Right kidney (tissue), 9 donors: ENCODE measurements around the gene AP2M1.
A peak's percentile ranks its signal among the peaks of the same experiment; 100 is the strongest.
"Not testable (repeated sequence)": the region's sequence is repeated elsewhere in the genome, so short reads cannot be mapped to it uniquely, and the experiment has no call there.

ENCODE experiments used
- DNase-seq: peaks from one replicate; pipeline ENCODE4 v3.0.0-alpha.2; 2016
- long read RNA-seq, 8 donors: transcript quantifications; one replicate each; lab custom pipeline, GENCODE V29; 2026

AP2M1 gene
- long read RNA-seq, donor 1, transcript AP2M1-202 (11 exons, 2,091 nt): major isoform, 115 of 135 reads
- long read RNA-seq, donor 1, partial matches to known transcripts: 15 of 135 reads
- long read RNA-seq, donor 1, other reads (novel, unspliced or antisense): 0 of 135 reads
- long read RNA-seq, donor 2, transcript AP2M1-202 (11 exons, 2,091 nt): major isoform, 62 of 86 reads
- long read RNA-seq, donor 2, transcript AP2M1-214 (3 exons, 684 nt): minor isoform, 5 of 86 reads
- long read RNA-seq, donor 2, partial matches to known transcripts: 13 of 86 reads
- long read RNA-seq, donor 2, other reads (novel, unspliced or antisense): 0 of 86 reads
- long read RNA-seq, donor 3, transcript AP2M1-202 (11 exons, 2,091 nt): major isoform, 47 of 58 reads
- long read RNA-seq, donor 3, partial matches to known transcripts: 7 of 58 reads
- long read RNA-seq, donor 3, other reads (novel, unspliced or antisense): 0 of 58 reads
- long read RNA-seq, donor 4, transcript AP2M1-202 (11 exons, 2,091 nt): major isoform, 65 of 83 reads
- long read RNA-seq, donor 4, partial matches to known transcripts: 11 of 83 reads
- long read RNA-seq, donor 4, other reads (novel, unspliced or antisense): 0 of 83 reads
- long read RNA-seq, donor 5, transcript AP2M1-214 (3 exons, 684 nt): minor isoform, 5 of 120 reads
- long read RNA-seq, donor 5, transcript AP2M1-202 (11 exons, 2,091 nt): major isoform, 105 of 120 reads
- long read RNA-seq, donor 5, partial matches to known transcripts: 5 of 120 reads
- long read RNA-seq, donor 5, other reads (novel, unspliced or antisense): 0 of 120 reads
- long read RNA-seq, donor 6, transcript AP2M1-202 (11 exons, 2,091 nt): major isoform, 70 of 106 reads
- long read RNA-seq, donor 6, partial matches to known transcripts: 27 of 106 reads
- long read RNA-seq, donor 6, other reads (novel, unspliced or antisense): 0 of 106 reads
- long read RNA-seq, donor 7, transcript AP2M1-214 (3 exons, 684 nt): minor isoform, 9 of 205 reads
- long read RNA-seq, donor 7, transcript AP2M1-207 (10 exons, 1,950 nt): minor isoform, 11 of 205 reads
- long read RNA-seq, donor 7, transcript AP2M1-202 (11 exons, 2,091 nt): major isoform, 115 of 205 reads
- long read RNA-seq, donor 7, partial matches to known transcripts: 66 of 205 reads
- long read RNA-seq, donor 7, other reads (novel, unspliced or antisense): 0 of 205 reads
- long read RNA-seq, donor 8, transcript AP2M1-202 (11 exons, 2,091 nt): major isoform, 85 of 142 reads
- long read RNA-seq, donor 8, transcript AP2M1-214 (3 exons, 684 nt): minor isoform, 5 of 142 reads
- long read RNA-seq, donor 8, partial matches to known transcripts: 48 of 142 reads
- long read RNA-seq, donor 8, other reads (novel, unspliced or antisense): 0 of 142 reads

DNA sequence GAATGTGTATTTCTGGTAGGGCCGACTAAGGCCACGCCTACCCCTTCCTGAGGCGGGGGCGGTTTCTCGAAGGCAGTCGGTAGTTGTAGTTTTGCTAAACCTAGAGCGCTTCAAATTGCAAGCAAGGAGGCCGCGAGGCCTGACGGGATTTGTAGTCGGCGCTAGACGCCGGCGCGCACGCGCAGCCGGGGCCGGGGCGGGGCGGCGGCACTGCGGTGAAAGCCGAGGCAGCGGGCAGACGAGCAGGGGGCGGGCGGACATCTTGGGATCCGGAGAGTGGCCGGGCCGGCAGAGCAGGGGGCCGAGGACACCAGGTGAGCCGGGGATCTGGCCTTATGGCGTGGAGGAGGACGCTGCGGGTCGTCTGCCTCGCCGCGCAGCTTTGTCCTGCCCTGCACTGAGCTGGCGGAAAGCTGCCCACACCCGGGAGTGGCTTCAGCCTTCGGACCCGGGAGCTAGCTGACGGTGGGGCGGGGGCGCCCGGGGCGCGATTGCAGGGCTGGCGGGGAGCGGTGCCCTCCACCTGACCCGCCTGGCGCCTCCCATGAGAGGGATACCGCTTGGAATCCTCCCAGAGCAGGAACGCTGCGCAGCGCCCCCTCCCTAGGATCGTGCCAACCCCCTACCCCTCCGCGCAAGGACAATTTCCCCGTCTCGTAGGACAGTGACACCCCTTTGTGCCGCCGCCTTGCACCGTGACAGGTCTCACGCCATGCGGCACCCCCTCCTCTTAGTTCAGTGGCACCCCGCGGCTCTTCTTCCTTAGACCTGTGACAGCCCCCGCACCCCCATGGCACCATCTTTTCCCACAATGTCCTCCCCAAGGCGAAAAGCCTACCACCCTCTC lies at the start of gene AP2M1:
AP2M1 (plus strand) TSS at position 210 of the 847 bp plus-strand sequence. CDS start 2,139 bp downstream, outside the sequence.
- peak; percentile 91 for DNase-seq

DNA sequence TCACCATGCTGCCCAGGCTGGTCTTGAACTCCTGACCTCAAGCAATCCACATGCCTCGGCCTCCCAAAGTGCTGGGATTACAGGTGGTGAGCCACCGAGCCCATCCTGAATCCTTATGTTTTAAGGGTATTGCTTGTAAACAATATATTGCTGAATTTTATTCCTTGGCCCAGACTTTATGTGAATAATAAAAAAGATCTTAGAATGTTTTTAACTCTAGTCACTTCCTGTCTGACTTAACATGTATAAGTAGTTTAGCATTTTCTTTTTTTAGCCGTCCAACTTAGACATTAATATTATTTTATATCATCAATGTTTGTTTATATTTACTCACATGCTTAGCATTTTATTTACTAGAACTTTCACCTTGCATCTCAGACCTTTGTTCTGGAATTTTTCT lies 48.6 kb upstream of the AP2M1 start:
- DNase-seq: no peak

- no peak for DNase-seq
These were observed 45.6 kb upstream of the AP2M1 start for GRCh38 chr3:184129012-184129411.

DNA sequence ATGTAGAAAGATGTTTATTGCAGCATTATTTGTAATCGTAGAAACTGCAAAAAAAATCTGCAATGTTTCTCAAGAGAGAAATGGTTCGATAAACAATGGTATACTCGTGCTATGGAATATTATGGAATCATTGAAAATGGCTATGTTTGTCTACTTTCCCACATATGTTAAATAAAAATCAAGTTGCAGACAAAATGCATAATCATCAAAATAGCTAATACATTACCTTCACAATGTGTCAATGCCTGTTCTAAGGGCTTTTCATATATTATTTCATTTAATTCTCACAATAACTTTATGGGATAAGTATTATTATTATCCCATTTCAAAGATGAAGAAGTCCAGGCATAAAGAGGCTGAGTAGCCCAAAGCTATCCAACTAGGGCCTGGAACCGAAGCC lies 41.7 kb upstream of the AP2M1 start:
- no peak for DNase-seq

DNA sequence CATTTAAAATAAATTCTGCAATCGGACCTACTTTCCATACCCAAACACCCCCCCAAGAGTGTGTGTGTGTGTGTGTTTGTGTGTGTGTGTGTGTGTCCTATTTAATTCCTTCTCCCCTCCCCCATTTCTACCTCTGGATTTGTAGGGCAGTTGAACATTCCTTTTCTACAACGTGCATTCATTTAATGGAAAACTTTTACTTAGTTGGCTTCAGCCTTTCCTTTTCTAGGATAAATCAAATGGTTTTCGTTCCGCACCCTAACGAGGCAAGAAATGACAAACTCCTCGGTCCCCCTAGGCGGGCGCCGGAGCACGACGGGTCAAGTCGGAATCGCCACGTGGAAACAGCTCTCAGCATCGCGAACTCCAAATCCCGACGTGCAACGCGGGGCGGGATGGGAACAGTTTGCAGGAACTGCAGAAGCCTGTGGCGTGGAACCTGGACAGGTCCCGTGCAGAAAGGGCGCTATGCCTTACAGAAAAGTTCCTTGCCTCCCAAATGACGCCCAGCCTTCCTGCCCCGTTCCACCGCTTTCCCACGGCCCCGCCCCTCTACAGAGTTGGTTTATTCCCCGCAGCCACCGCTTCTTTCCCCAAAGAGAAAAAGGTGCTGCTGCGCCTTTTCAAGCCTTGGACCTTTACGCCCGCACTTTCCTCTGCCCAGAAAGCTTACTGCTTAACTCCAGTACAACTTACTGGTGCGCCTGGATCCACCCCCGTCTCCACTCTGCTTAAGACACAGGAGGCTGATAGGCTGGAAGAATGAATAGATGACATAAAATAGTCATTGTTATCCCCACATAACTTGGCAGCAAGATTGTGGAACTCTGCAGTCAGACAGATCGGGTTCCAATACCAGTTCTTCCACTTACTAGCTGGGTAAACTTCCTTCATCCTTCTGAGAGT lies 40.6 kb upstream of the AP2M1 start:
- peak; percentile 77 for DNase-seq

- no peak for DNase-seq
These were observed 39.9 kb upstream of the AP2M1 start for GRCh38 chr3:184134746-184135148.

- peak; percentile 90 for DNase-seq
These were observed 39.3 kb upstream of the AP2M1 start, which contains the start of gene EIF2B5 for GRCh38 chr3:184135149-184135910. Gene EIF2B5, plus strand, starts transcription at chr3:184135358. Its CDS starts 28 bp downstream, at chr3:184135386.

GRCh38 chr3:184135911-184136260 lies 38.8 kb upstream of the AP2M1 start:
- DNase-seq: no peak

GRCh38 chr3:184140436-184140835 lies 34.2 kb upstream of the AP2M1 start:
- DNase-seq: no peak

DNA sequence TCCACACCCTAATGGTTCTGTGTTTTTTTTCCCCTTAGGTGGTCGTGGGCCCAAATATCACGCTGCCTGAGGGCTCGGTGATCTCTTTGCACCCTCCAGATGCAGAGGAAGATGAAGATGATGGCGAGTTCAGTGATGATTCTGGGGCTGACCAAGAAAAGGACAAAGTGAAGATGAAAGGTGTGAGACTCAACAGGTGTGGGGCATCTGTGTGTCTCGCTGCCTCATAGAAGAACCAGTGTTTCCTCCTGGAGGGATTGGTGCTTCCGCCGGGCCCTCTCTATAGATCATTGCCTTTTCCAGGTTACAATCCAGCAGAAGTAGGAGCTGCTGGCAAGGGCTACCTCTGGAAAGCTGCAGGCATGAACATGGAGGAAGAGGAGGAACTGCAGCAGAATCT lies 32.5 kb upstream of the AP2M1 start:
- DNase-seq: no peak

GRCh38 chr3:184143327-184143726 lies 31.3 kb upstream of the AP2M1 start:
- no peak for DNase-seq

- DNase-seq: no peak
These were observed 30.1 kb upstream of the AP2M1 start for GRCh38 chr3:184144505-184144904.

DNA sequence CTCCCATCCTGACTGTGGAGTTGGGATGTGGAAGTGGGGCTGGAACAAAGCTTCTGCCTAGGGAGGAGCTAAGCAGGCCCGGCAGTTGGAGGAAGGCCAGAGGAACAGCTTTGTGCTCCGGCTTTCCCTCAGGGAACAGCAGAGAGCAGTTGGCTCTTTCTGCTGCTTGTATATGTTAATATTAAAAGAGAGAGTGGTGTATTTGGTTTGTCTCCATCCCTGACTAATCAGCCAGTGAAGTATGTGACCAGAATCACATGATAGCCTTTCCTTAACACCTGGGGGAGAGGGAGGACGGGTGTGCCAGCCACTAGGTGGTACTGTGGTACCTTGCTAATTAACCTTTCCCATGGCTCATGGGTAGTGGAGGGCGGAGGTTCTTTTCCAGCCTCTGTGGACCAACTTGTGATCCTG lies 29.5 kb upstream of the AP2M1 start:
- peak; percentile 32 for DNase-seq

DNA sequence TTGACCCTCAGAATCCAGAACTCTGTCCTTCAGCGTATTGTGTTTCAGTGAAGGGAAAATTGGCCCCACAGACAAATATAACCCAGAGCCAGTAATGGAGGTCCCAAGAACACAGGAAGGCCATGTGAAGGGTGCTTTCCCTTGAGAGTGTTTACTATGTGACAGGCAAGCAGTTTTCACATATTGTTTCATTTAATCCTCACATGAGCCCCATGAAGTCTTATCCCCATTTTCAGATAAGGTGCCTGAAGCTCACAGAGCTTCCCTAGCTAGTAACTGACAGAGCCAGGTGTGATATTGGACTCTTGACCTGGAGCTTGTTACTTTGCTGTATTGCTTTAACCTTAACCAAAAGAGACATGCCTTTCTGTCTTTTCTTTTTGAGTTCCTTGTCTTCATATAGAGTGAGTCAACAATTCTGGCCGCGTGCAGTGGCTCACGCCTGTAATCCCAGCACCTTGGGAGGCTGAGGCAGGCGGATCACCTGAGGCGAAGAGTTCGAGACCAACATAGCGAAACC lies 28.8 kb upstream of the AP2M1 start:
- no peak for DNase-seq

DNA sequence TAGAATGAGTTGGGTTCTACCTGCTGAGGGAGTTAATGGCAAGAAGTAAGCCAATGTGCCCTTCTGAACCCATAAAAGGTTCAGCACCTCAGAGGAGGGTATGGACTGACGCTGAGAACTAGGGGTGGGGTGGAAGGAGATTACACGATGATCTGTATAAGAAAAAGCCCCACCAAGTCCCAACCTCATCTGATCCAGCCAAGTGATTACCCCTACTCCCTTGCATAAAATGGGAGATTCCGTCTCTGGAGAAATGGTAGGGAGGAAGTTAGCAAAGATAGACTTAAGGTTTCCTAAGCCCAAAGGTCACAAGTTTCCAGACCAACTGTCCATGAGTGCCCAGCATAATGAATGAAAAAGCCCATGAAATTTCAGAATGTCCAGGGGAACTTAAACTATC lies 26.6 kb upstream of the AP2M1 start:
- DNase-seq: no peak

DNA sequence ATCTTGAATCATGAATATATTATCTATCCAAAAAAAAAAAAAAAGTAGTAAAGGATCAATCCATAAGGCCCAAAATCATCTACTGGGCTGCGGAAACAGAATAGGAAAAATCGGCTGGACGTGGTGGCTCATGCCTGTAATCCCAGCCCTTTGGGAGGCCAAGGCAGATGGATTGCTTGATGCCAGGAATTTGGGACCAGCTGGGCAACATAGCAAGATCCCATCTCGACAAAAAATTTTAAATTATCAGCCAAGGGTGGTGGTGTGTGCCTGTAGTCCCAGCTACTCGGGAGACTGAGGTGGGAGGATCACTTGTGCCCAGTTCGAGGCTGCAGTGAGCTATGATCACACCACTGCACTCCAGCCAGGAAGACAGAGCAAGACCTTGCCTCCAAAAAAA lies 25.5 kb upstream of the AP2M1 start:
- DNase-seq: no peak

DNA sequence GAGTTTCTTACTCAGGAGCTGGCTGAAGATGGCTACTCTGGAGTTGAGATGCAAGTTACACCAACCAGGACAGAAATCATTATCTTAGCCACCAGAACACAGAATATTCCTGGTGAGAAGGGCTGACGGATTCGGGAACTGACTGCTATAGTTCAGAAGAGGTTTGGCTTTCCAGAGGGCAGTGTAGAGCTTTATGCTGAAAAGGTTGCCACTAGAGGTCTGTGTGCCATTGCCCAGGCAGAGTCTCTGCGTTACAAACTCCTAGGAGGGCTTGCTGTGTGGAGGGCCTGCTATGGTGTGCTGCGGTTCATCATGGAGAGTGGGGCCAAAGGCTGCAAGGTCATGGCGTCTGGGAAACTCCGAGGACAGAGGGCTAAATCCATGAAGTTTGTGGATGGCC lies 24.9 kb upstream of the AP2M1 start:
- not testable (repeated sequence) for DNase-seq

GRCh38 chr3:184154885-184155643 lies 19.6 kb upstream of the AP2M1 start, which contains the start of gene DVL3:
Gene DVL3, plus strand, starts transcription at chr3:184155377. Its CDS starts 259 bp downstream, at chr3:184155636.
- DNase-seq: peak; percentile 82
